ENCODE measurements around the gene MRPL48. TPM values are rescaled to one million over a fixed set of nuclear protein-coding genes. Genes with fewer than 3 reads are reported as not detected.

Gene MRPL48
- total and polyA plus RNA-seq, 2 of the 8 experiments (the other 6 are each of a cell fraction or from before 2014, with no cell fraction given): 34.9 to 59.9 TPM

DNA sequence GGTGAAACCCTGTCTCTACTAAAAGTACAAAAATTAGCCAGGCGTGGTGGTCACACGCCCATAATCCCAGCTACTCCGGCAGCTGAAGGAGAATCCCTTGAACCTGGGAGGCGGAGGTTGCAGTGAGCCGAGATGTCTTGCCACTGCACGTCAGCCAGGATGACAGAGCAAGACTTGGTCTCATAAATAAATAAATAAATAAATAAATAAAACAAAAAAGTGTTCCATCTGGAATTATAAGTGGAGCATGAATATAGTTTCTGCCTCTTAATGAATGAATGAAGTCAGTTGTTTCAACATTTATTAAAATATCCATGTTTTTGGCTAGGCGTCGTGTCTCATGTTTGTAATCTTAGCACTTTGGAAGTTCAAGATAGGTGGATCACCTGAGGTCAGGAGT lies 27.1 kb downstream of the MRPL48 start (continued):
- TF ChIP-seq HDAC2 (IDR thresholded peaks at IDR 0.05; ENCODE audit: borderline replicate concordance in 1 of 2, low read depth in 2 of 2, low read length in 2 of 2) (no peak), SP2 (IDR thresholded peaks at IDR 0.05; ENCODE audit: low read length) (no peak), RNF2 (IDR thresholded peaks at IDR 0.05; ENCODE audit: borderline replicate concordance, low read depth, low read length, missing control alignments, poor library complexity, severe bottlenecking) (no peak), SAP30 (IDR thresholded peaks at IDR 0.05; ENCODE audit: insufficient read depth, insufficient replicate concordance, low read length) (no peak)
